Large intestine (tissue), 3 donors: ENCODE measurements around the gene ARFGEF3. TPM values are rescaled to one million over a fixed set of nuclear protein-coding genes. Genes with fewer than 3 reads are reported as not detected.
A peak's percentile ranks its signal among the peaks of the same experiment; 100 is the strongest.

Experiments
- DNase-seq, 2 donors: peaks; one replicate each; pipeline versions ENCODE4 v3.0.0 to v3.0.0-alpha.2; 2013
- H3K27ac ChIP-seq: one replicate; pipeline ENCODE4 v1.5.1; 2013; ENCODE audit warnings: low read length
- H3K27me3 ChIP-seq: 2 replicates; pipeline ENCODE4 v1.6.1; 2013; ENCODE audit warnings: low read length; ENCODE audit not compliant: control insufficient read depth, insufficient read depth
- H3K36me3 ChIP-seq: 2 replicates; pipeline ENCODE4 v1.6.1; 2013; ENCODE audit warnings: low read length; ENCODE audit not compliant: control insufficient read depth, insufficient read depth
- H3K4me1 ChIP-seq: one replicate; pipeline ENCODE4 v1.6.1; 2013; ENCODE audit warnings: low read length; ENCODE audit not compliant: control insufficient read depth, insufficient read depth
- H3K4me3 ChIP-seq: one replicate; pipeline ENCODE4 v1.5.1; 2013; ENCODE audit warnings: low read length
- H3K9me3 ChIP-seq: one replicate; pipeline ENCODE4 v1.6.1; 2013; ENCODE audit warnings: mild to moderate bottlenecking, low read depth, low read length, moderate library complexity; ENCODE audit not compliant: control insufficient read depth
- WGBS: methylation state at CpG from one replicate; pipeline ENCODE4 v1.1.5; 2013; ENCODE audit warnings: low lambda C conversion rate; ENCODE audit not compliant: insufficient coverage; 5-methylcytosine and 5-hydroxymethylcytosine counted together
- polyA plus RNA-seq: library from polyadenylated mRNA; unstranded; fragments of 120-200 nt; gene quantifications from one replicate; pipeline ENCODE4 v1.2.1, GENCODE V29; 2013

Gene ARFGEF3
- polyA plus RNA-seq, 1 donor, result 7.3 TPM

DNA sequence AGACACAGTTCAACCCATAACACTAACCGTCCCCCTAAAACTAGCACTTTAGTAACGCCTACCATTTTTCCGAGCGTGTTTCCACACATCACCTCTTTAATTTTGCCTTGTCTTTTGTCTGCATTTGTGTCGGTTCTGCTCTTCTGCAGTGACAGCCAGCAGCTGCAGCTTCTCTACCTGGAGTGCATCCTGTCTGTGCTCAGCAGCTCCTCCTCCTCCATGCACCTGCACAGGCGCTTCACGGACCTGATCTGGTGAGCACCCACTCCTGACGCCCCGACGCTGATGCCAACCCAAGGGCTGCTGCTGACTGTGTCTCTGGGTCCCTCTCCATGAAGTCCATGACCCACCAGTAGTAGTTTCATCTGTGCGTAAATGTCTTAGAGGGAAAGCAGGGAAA, 92.0 kb downstream of the ARFGEF3 start:
- DNase-seq, result no peak
- Histone ChIP-seq H3K27me3 (no peaks in the 10 kb centered on the region), H3K9me3 (no peaks in the 10 kb centered on the region), H3K36me3 (no peaks in the 10 kb centered on the region), H3K4me1 (no peaks in the 10 kb centered on the region), H3K4me3 (no peak overlapping the region), H3K27ac (no peak overlapping the region)
- WGBS, result 100% methylated on average over 5 of the region's 11 CpGs

DNA sequence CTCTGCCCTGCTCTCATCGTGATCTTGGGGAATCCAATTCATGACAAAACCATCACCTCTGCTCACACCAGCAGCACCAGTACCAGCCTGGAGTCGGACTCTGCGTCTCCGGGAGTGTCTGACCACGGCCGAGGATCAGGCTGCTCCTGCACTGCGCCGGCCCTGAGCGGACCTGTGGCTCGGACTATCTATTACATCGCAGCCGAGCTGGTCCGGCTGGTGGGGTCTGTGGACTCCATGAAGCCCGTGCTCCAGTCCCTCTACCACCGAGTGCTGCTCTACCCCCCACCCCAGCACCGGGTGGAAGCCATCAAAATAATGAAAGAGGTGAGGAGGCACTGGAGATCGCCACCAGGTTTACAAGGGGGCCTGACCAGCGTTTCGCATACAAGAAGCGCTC, 93.7 kb downstream of the ARFGEF3 start:
- Histone ChIP-seq H3K4me3 (no peak overlapping the region), H3K27me3 (no peaks in the 10 kb centered on the region), H3K9me3 (no peaks in the 10 kb centered on the region), H3K4me1 (no peaks in the 10 kb centered on the region), H3K36me3 (no peaks in the 10 kb centered on the region), H3K27ac (no peak overlapping the region)
- 100% methylated on average over 1 of the region's 20 CpGs for WGBS
- DNase-seq, result no peak

DNA sequence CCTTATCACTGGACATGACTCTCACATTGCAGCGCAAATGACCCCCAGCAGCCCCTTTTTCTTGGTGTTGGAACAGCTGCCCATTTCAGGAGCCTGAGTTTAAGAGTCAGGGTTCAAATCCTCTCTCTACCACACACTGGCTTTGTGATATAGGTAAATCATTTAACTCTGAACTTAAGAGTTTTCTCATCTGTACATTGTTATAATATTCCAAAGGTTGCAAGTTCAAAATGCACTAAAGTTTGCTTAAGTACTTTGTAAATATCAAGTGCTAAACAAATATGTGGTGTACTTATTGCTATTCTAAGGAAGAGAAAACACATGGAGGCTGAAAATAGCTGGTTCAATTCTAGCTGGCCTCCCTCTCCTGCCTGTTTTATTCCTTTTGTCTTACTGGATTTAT, 95.9 kb downstream of the ARFGEF3 start:
- H3K27me3 ChIP-seq, result no peaks in the 10 kb centered on the region
- no peaks in the 10 kb centered on the region for H3K4me1 ChIP-seq
- H3K36me3 ChIP-seq, result no peaks in the 10 kb centered on the region
- no peaks in the 10 kb centered on the region for H3K9me3 ChIP-seq
- no peak overlapping the region for H3K27ac ChIP-seq
- H3K4me3 ChIP-seq, result no peak overlapping the region
- no CpG with 5 or more reads among the region's 1 CpG for WGBS
- DNase-seq, result no peak

DNA sequence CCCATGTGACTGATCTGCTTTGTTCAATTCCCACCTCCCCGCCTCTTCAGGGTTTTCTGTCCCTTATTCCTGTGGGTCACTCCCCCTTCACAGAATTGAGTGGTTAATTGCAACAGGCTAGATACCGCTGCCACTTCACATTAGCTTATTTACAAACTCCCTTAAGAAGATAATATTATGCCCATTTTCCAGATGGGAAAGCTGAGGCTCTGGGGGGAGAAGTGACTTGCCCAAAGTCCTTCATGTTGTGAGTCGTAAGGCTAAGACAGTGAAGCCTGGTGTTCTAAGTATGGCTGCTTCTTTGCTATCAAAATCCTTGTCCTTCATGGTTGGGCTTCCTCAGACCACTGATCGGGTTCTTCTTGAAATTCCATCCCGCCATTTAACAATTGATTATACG, 96.5 kb downstream of the ARFGEF3 start:
- no peak for DNase-seq
- Histone ChIP-seq H3K27ac (no peak overlapping the region), H3K4me1 (no peaks in the 10 kb centered on the region), H3K36me3 (peaks cover 3% of the 10 kb centered on the region), H3K4me3 (no peak overlapping the region), H3K27me3 (no peaks in the 10 kb centered on the region), H3K9me3 (no peaks in the 10 kb centered on the region)
- 100% methylated on average over 2 of the region's 6 CpGs for WGBS

DNA sequence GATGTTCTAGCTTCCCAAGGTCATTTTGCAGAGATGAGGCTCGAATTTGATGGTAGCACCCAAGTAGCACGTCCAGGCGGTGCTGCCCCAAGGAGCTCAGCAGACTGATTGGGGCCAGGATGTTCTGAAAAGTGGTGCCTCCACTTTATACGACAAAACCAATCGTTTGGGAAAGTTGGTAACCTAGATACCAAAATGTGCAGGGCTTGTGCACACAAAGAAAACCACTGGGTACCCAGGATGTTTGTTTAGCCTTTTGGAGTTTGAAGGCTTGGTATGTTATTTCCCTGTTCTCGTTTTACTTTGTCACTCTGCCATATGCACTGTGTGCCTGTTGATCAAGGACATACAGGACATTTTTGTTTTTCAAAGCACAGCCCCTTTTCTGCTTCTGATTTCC, 97.3 kb downstream of the ARFGEF3 start:
- WGBS, result 20% methylated on average over 1 of the region's 6 CpGs
- Histone ChIP-seq H3K27me3 (no peaks in the 10 kb centered on the region), H3K4me1 (no peaks in the 10 kb centered on the region), H3K9me3 (no peaks in the 10 kb centered on the region), H3K4me3 (no peak overlapping the region), H3K36me3 (peaks cover 6% of the 10 kb centered on the region), H3K27ac (no peak overlapping the region)
- DNase-seq, result no peak

DNA sequence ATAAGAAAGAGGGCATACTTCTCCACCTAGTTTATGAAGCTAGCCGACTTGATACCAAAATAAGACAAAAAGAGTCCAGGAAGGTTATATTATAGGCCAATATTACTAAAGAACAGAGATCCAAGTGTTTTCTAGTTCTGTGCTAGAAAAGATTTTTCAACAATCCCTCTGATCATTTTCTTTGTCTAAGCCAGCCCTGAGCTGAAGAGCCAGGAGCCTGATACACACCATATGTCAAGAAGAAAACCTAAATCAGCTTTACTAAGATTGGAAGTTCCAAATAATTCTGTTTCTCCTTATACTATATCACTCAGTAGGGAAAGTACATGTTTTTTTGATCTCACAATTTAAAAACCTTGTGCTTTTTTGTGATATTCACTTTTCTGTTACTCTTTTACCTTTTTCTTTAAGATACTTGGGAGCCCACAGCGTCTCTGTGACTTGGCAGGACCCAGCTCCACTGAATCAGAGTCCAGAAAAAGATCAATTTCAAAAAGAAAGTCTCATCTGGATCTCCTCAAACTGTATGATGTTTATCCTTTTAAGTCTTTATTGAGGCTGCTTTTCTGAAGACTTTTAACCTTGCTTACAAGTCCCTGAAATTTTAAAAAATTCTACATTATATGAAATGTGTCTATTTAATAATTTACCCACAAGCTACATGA, 99.5 kb downstream of the ARFGEF3 start:
- no peaks in the 10 kb centered on the region for H3K9me3 ChIP-seq
- no peaks in the 10 kb centered on the region for H3K4me1 ChIP-seq
- H3K36me3 ChIP-seq, result peaks cover 6% of the 10 kb centered on the region
- no peak overlapping the region for H3K4me3 ChIP-seq
- DNase-seq, result no peak
- H3K27me3 ChIP-seq, result no peaks in the 10 kb centered on the region
- no peak overlapping the region for H3K27ac ChIP-seq
- 80% methylated on average over 1 of the region's 2 CpGs for WGBS

DNA sequence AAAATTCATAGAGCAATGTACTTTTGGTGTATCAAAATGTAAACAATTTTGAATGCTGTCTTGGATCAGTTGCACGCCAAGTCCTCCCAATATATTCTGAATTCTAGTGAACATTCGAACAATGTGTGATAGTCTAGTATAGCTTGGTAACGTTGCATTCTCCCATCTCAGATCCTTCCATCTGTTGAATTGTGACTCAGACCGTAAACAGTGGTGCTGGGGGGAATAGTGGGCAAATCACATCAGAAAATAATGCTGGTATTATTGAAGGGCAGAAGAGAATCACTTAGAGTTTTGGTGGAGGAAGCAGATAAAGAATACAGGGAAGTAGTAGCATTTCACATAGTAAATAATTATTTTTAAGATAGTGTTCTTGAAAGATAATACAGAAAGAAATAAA, 102.2 kb downstream of the ARFGEF3 start:
- Histone ChIP-seq H3K4me1 (peaks cover 3% of the 10 kb centered on the region), H3K9me3 (no peaks in the 10 kb centered on the region), H3K27me3 (no peaks in the 10 kb centered on the region), H3K4me3 (no peak overlapping the region), H3K36me3 (peaks cover 6% of the 10 kb centered on the region), H3K27ac (no peak overlapping the region)
- DNase-seq, result no peak
- no CpG with 5 or more reads among the region's 4 CpGs for WGBS

DNA sequence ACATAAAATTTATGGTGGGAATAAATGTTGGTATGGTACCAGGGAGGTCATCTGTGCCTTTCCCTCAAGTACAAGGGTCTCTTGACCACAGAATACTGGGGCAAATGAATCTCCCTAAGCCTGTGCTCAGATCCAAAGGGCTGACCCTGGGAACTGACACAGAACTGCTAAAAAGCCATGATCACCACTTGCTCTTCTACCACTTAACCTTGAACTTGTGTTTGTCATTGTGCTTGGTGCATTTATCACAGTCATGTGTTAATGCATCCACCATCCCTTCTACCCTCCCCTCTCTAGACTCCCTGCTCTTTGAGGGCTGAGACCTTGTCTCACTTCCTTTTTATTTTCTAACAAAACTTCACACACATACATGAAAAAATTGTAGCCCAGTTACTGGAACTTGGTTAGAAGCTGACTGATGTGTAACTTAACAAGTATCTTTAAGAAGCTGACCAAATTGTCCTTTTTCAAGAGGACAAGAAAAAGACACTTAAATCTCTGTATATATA, 102.7 kb downstream of the ARFGEF3 start:
- Histone ChIP-seq H3K27me3 (no peaks in the 10 kb centered on the region), H3K27ac (no peak overlapping the region), H3K9me3 (no peaks in the 10 kb centered on the region), H3K36me3 (peaks cover 6% of the 10 kb centered on the region), H3K4me1 (peaks cover 4% of the 10 kb centered on the region), H3K4me3 (no peak overlapping the region)
- no peak for DNase-seq

DNA sequence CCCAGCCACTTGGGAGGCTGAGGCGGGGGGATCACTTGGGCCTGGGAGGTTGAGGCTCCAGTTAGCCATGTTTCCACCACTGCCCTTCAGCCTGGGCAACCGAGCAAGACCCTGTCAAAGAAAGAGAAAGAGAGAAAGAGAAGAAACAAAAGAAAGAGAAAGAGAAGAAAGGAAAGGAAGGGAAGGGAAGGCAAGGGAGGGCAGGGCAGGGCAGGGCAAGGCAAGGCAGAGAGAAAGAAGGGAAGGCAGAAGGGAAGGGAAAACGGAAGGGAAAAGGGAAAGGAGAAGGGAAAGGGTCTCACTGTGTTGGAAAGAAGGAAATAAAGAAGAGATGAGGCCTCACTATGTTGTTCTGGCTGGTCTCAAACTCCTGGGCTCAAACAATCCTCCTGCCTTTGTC, 104.4 kb downstream of the ARFGEF3 start:
- no peak for DNase-seq
- no peak overlapping the region for H3K4me3 ChIP-seq
- no peaks in the 10 kb centered on the region for H3K27me3 ChIP-seq
- 100% methylated on average over 1 of the region's 3 CpGs for WGBS
- peaks cover 4% of the 10 kb centered on the region for H3K4me1 ChIP-seq
- H3K9me3 ChIP-seq, result no peaks in the 10 kb centered on the region
- no peak overlapping the region for H3K27ac ChIP-seq
- H3K36me3 ChIP-seq, result peaks cover 6% of the 10 kb centered on the region

DNA sequence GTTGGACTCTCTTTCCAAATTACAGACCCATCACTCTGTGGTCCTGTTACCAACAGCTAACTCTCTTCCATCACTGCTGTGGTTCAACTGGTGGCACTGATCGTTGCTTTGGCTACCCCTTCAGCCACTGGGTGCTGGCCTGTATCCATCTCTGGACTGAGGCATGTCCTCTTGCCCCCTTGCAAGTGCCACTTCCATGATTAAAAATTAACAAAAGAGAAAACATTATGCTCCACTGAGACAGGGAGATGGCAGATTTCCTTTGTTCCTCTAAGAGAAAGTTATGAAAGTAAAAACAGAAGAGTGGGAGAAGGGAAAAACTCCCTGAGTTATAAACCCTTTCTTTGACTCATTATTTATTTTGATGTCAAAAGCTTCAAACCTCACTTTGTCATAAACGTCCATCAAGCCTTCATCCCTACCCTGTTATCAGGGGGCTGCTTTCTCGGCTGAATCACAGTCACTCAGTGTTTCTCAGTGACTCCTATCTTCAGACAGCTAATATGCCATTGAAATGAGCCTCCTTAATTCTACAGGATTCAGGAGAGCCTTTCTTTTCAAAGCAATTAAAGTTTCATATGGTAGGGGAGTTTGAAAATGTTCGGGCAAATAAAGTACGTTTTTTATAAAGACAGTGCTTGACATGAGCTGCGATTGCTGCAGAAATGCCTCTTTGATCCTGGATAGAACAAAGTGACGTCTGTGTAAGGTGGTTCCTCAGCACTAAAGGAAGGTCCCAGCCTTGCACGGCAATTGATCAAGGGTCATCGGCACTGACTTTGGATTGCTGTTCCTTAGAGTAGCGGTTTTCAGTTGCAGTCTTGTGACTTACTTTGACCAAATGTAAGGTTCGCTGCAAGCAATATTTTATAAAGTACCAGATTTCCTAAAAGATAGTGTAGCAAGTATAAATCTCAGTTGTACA, 106.5 kb downstream of the ARFGEF3 start:
- 31% methylated on average over 3 of the region's 11 CpGs for WGBS
- DNase-seq, result peak in 1 of 2 donors; percentile 34
- Histone ChIP-seq H3K36me3 (peaks cover 3% of the 10 kb centered on the region), H3K4me1 (peaks cover 4% of the 10 kb centered on the region), H3K4me3 (no peak overlapping the region), H3K27ac (no peak overlapping the region), H3K27me3 (no peaks in the 10 kb centered on the region), H3K9me3 (no peaks in the 10 kb centered on the region)
